ENCODE results near the gene WTAP. TPM values are rescaled to one million over a fixed set of nuclear protein-coding genes. Genes with fewer than 3 reads are reported as not detected.

The WTAP gene
- total RNA-seq, 1 experiment from 2014 or later, result 138 TPM

- no peak for DNase-seq
- no peak overlapping the region for H3K23ac ChIP-seq (ENCODE audit: insufficient read length, low read depth, low read length)
- H3K27ac Mint-ChIP-seq, result peak overlapping the region in 1 of 3 experiments; percentile 29; a peak in 1 of 7 replicates
- H3K9ac ChIP-seq (ENCODE audit: extremely low read depth, insufficient read length, low read length), result no peak overlapping the region
- H3K79me2 ChIP-seq (ENCODE audit: insufficient read depth, low read length), result no peaks in the 10 kb centered on the region
- no peak overlapping the region for H3K4me3 Mint-ChIP-seq
- peaks cover 50 to 92% (median 86%) of the 10 kb centered on the region in 3 experiments; a peak in 6 of 7 replicates for H3K36me3 Mint-ChIP-seq (ENCODE audit: insufficient read depth in 1 of 3, low read depth in 3 of 3)
- no peak overlapping the region for H4K8ac ChIP-seq (replicated peaks; ENCODE audit: insufficient read length, low read depth, low read length)
- no peak overlapping the region for H4K91ac ChIP-seq (ENCODE audit: insufficient read length, low read depth, low read length)
- no peak overlapping the region for H2AK5ac ChIP-seq (ENCODE audit: insufficient read length, low read length)
- H2BK20ac ChIP-seq (ENCODE audit: low read depth, low read length, poor library complexity, severe bottlenecking), result no peak overlapping the region
- no peaks in the 10 kb centered on the region for H3K4me1 ChIP-seq (ENCODE audit: insufficient read depth, low read length)
- H2BK15ac ChIP-seq (ENCODE audit: low read depth, low read length), result no peak overlapping the region
- H3K79me1 ChIP-seq (ENCODE audit: insufficient read depth, low read depth, low read length, poor library complexity, severe bottlenecking), result no peaks in the 10 kb centered on the region
- no peak overlapping the region for H3K18ac ChIP-seq (ENCODE audit: insufficient read length, low read depth, low read length)
- no peaks in the 10 kb centered on the region for H3K9me3 ChIP-seq (ENCODE audit: control insufficient read depth, low read depth, low read length)
- H3K27me3 ChIP-seq (ENCODE audit: insufficient read depth, low read length), result no peaks in the 10 kb centered on the region
- no peak overlapping the region for H2AFZ ChIP-seq (ENCODE audit: low read length)
- no peak overlapping the region for H3K4me2 ChIP-seq (ENCODE audit: insufficient read depth, insufficient read length, low read length)
- H3K27ac ChIP-seq (ENCODE audit: insufficient read length, low read depth, low read length), result no peak overlapping the region
- H3K14ac ChIP-seq (ENCODE audit: insufficient read depth, low read length), result no peak overlapping the region
- no peak overlapping the region for H2BK12ac ChIP-seq (ENCODE audit: insufficient read length, low read depth, low read length)
- no peak overlapping the region for H3K4ac ChIP-seq (ENCODE audit: low read depth, low read length)
- no peaks in the 10 kb centered on the region for H3K27me3 Mint-ChIP-seq (ENCODE audit: low read depth)
- peaks cover under 1 to 6% of the 10 kb centered on the region in 2 experiments; a peak in 2 of 4 replicates for H3K4me1 Mint-ChIP-seq
- H3K9me3 Mint-ChIP-seq, result no peaks in the 10 kb centered on the region
- no peak overlapping the region for H2BK5ac ChIP-seq (ENCODE audit: insufficient read length, low read length)
- H3K56ac ChIP-seq (ENCODE audit: insufficient read length, low read depth, low read length), result no peak overlapping the region
- H4K20me1 ChIP-seq (ENCODE audit: control insufficient read depth, insufficient read depth, insufficient read length), result no peaks in the 10 kb centered on the region
- no peaks in the 10 kb centered on the region for H3K23me2 ChIP-seq (ENCODE audit: insufficient read length, low read depth, low read length, poor library complexity, severe bottlenecking)
- no CpG with 5 or more reads among the region's 6 CpGs for whole genome bisulfite sequencing (ENCODE audit: extremely low coverage, insufficient read length, low lambda C conversion rate)
- H2BK120ac ChIP-seq (ENCODE audit: low read depth, low read length, poor library complexity, severe bottlenecking), result no peak overlapping the region
- H4K5ac ChIP-seq (ENCODE audit: insufficient read length, low read depth, low read length), result no peak overlapping the region
- no peak for TF ChIP-seq CTCF (conservative IDR thresholded peaks at IDR 0.05)
- no peak overlapping the region for H3T11ph ChIP-seq (ENCODE audit: low read length)
These were observed 26.0 kb downstream of the WTAP start for GRCh38 chr6:159753081-159753872.

All from H9 (cell line).